Sciatic nerve (tissue), 2 donors: ENCODE results near the gene RAB28. TPM values are rescaled to one million over a fixed set of nuclear protein-coding genes. Genes with fewer than 3 reads are reported as not detected.
"Not testable (repeated sequence)": the region's sequence is repeated elsewhere in the genome, so short reads cannot be mapped to it uniquely, and the experiment has no call there.

Source experiments
- ATAC-seq: fragments of 200-7000 bp; cut with Tn5 transposase; one replicate; pipeline ENCODE4 v1.9.1; 2020; ENCODE audit warnings: mild to moderate bottlenecking, moderate library complexity
- DNase-seq: peaks from one replicate; pipeline ENCODE4 v3.0.0-alpha.2; 2020; ENCODE audit warnings: low spot score
- intact Hi-C: fragments of 100-400 bp; cut with DNase I; formaldehyde crosslinking; loops from one replicate; pipeline ENCODE4 v1.14.2; 2022
- total RNA-seq: library from RNA; stranded (reverse); fragmentation: NEBNext Ultra II Directional; extraction: Animal tissue kit (Norgen Biotek cat#: 25700); gene quantifications from one replicate; pipeline ENCODE4 v1.2.1, GENCODE V29; 2021
- donor health status: DM: no; HTN: no; CAD: no.
- donor health status: DM: no; HTN: no; CAD: no.

RAB28 gene
- total RNA-seq, 1 donor from 2014 or later = 25.0 TPM

DNA sequence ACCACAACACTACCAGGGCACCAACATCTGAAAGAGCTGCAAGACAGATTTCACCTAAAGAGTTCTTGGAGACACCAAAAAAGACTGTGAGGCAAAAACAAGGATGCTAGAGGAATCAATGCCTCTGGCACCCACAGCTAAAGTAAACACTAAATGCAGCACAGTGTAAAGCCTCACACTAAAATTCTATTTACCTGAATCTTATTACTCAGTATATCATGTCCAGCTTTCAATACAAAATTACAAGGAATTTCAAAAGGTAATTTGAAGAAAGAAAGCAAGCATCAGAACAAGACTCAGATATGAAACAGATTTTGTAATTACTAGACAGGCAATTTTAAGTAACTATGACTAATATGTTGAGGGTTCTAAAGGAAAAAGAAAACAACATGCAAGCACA, 19.6 kb downstream of the RAB28 start:
- ATAC-seq (no peak), DNase-seq (no peak)
- intact Hi-C loops = no loop called here

- no peak for DNase-seq
- ATAC-seq = no peak
- intact Hi-C loops = no loop called here
Observed at GRCh38 chr4:13461191-13461905, 22.8 kb downstream of the RAB28 start.

DNA sequence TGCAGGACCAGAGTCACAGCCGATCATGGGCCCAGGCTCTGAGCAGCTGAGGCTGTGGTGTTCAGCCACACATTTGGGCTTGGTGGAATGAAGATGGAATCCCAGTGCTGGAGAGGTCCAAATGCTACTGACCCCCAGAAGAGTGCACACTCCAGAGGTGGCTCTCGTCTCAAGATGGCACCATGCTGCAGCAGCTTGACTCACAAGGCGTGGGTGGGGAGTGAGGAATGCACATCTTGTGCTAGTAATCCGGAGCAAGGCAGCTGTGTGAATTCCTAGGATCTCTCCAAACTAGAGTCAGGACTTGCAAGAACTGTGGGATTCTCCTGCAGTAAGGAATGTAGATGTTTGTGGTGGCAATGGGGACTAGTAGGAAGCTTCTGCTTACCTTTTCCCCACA, 28.7 kb downstream of the RAB28 start:
- no peak for DNase-seq
- intact Hi-C loops = no loop called here
- no peak for ATAC-seq

- intact Hi-C loops = no loop called here
- no peak for ATAC-seq
- DNase-seq = no peak
Observed at GRCh38 chr4:13454786-13455185, 29.4 kb downstream of the RAB28 start.

DNA sequence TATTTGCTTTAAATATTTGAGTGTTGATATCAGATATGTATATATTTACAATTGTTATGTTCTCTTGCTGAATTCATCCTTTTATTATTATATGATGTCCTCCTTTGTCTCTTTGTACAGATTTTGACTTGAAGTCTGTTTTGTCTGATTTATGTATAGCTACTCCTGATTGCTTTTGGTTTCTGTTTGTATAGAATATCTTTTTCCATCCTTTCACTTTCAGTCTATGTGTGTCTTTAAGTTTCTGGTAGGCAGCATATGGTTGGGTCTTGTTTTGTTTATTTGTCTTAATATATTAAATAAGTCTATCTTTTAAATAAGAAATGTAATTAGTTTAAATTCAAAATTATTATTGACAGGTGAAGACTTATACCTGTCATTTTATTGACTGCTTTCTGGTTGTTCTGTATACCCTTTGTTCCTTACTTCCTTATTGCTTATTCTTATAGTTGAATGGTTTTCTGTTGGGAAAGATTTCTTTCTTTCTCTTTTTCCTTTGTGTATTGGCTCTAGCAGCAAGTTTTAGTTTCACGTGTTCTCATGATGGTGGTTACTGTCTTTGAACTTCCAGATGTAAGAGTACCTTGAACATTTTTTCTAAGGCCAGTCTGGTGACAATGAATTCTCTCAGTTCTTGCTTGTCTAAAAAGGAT, 31.1 kb downstream of the RAB28 start:
- DNase-seq (no peak), ATAC-seq (no peak)
- intact Hi-C loops = no loop called here

- intact Hi-C loops = no loop called here
- ATAC-seq = no peak
Observed at GRCh38 chr4:13449590-13449989, 34.5 kb downstream of the RAB28 start.

GRCh38 chr4:13445841-13446790, 38.0 kb downstream of the RAB28 start:
- DNase-seq = no peak
- no peak for ATAC-seq
- intact Hi-C loops = no loop called here

More at GRCh38 chr4:13449590-13449989, 34.5 kb downstream of the RAB28 start:
- no peak for DNase-seq

- intact Hi-C loops = no loop called here
- DNase-seq (no peak), ATAC-seq (no peak)
Observed at GRCh38 chr4:13441506-13441905, 42.6 kb downstream of the RAB28 start.

DNA sequence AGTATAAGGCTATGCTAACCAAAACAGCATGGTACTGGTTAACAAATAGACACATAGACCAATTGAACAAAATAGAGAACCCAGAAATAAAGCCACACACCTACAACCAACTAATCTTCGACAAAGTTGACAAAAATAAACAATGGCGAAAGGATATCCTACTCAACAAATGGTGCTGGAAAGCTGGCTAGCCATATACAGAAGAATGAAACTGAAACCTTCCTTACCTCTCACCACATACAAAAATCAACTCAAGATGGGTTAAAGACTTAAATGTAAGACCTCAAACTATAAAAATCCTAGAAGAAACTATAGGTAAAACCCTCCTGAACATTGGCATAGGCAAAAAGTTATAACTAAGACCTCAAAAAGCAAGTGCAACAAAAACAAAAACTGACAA, 47.2 kb downstream of the RAB28 start:
- intact Hi-C loops = no loop called here
- no peak for DNase-seq
- ATAC-seq = no peak

DNA sequence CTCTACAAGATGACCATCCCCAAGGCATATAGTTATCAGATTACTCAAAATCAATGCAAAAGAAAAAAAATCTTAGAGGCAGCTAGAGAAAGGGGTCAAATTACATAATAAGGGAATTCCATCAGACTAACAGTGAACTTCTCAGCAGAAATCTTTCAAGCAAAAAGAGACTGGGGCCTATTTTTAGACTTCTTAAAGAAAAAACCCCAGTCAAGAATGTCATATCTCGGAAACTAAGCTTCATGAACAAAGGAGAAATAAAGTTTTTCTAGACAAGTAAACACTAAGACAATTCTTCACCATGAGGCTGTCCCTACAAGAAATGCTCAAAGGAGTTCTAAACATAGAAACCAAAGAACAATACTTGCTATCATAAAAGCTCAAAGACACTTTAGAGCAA, 51.7 kb downstream of the RAB28 start:
- intact Hi-C loops = no loop called here
- DNase-seq = no peak
- ATAC-seq = no peak

DNA sequence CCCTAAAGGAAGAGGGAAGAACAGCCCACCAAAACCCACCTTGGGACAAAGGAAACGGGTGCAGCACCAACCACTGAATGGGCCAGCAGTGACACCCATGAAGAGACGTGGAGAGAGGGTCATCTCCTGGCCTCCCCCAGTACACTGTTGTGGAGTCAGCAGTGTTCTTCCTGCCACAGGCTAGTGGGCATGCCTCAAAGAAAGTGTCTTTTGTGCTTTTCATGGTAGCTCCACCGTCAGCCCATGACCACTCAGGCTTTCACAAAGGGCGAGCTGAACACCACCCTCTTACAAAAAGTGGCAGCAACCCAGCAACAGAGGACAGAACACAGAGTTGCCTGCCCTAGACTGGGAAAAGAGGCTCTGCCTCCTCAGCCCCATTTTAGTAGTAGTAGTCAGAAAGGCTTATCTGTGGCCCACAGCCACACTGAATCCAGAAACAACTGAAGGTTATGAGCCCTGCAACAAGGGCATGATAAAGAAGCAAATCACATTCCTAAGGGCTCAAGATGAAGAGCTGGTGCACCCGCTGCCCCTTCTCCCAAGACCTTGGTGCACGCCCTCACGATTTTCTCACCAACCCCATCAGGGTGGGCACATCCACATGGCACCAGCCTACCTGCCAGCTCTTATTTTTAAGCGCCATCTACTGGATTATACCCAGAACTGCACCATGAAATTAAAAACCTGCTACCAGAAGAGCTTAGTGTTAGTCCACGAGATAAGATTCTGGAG, 53.1 kb downstream of the RAB28 start:
- no peak for ATAC-seq
- intact Hi-C loops = no loop called here
- DNase-seq = no peak

DNA sequence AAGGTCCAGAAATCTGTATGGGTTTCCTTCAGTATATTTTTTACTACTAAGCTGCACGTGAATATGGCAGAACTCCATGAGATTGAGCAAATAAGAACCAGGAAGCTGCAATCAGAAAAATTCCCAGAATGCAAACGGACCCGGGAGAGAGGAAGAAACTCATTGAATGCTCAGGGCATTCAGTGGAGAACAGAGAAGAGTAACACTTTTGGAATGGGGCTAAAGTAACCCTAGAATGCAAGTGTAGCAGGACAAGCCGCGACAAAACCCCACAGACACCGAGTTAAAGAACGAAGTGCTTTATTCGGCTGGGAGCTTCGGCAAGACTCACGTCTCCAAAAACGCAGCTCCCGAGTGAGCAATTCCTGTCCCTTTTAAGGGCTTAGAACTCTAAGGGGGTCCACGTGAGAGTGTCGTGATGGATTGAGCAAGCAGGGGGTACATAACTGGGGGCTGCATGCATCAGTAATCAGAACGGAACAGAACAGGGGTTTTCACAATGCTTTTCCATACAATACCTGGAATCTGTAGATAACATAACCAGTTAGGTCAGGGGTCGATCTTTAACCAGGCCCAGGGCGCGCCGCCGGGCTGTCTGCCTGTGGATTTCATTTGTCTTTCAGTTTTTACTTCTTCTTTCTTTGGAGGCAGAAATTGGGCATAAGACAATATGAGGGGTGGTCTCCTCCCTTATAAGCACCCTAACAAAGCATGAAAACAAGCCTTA, 56.4 kb downstream of the RAB28 start:
- no peak for ATAC-seq
- no peak for DNase-seq
- intact Hi-C loops = no loop called here

- intact Hi-C loops = no loop called here
Observed at GRCh38 chr4:13415068-13415785, 68.9 kb downstream of the RAB28 start.

DNA sequence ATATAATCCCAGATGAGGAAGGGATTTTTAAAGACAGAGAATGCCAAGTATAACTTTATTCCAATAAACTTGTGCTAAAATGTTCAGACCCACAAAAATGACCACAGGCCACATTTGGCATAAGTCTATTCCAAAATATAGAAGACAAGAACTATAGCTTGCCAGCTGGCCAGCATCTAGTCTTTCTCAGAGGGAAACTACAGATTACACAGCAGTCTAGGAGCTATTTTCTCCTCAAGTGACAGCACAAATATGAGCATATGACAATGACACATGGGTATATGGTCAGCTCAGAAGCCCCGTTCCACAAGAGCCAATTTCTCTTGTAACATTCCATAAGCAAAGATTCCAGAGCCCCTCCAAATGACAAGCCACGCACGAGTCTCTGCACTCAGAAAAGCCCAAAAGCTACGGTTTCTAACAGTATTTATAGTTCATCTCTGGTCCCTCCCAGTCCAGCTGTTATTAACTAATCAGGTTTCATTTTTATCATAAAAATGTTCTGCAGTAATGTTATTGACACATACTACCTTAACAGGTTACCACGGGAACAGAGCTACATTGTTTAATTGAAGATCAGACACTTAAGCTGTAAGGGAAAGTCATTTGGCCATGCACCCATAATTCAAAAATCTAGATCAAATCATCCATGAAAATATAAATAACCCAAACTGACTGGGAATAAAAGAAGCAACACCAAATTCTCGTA, 70.3 kb downstream of the RAB28 start:
- ATAC-seq = no peak
- DNase-seq = no peak
- intact Hi-C loops = no loop called here

More at GRCh38 chr4:13415068-13415785, 68.9 kb downstream of the RAB28 start:
- DNase-seq (no peak), ATAC-seq (no peak)

DNA sequence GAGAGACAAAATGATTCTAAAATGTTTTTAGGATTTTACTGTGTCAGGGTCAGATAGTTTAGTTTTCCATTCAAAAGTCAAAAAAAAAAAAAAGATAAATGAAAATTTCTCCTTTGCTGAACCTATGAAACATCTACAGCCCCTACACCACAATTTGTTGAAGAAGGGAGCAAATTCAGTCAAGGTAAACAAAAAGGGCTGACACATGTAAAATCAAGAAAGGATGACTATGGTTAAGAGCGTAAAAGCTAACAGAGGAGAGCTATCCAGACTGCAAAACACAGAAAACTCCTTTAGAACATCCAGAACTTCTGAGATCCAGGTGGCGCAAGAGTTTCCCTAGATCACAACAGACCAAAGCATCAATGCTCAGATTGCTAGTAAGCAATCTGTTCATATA, 72.2 kb downstream of the RAB28 start:
- DNase-seq (no peak), ATAC-seq (no peak)
- intact Hi-C loops = no loop called here

GRCh38 chr4:13409324-13409723, 74.8 kb downstream of the RAB28 start:
- no peak for DNase-seq
- intact Hi-C loops = no loop called here
- ATAC-seq = no peak

DNA sequence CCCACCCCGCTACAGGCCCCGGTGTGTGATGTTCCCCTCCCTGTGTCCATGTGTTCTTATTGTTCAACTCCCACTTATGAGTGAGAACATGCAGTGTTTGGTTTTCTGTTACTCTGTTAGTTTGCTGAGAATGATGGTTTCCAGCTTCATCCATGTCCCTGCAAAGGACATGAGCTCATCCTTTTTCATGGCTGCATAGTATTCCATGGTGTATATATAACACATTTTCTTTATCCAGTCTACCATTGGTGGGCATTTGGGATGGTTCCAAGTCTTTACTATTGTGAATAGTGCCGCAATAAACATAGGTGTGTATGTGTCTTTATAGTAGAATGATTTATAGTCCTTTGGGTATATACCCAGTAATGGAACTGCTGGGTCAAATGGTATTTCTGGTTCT, 78.0 kb downstream of the RAB28 start:
- intact Hi-C loops, DNase-seq, ATAC-seq: not testable (repeated sequence)
